Colonic mucosa (tissue), 4 donors: ENCODE data around the gene MCM3AP. TPM values are rescaled to one million over a fixed set of nuclear protein-coding genes. Genes with fewer than 3 reads are reported as not detected.
"Not testable (repeated sequence)": the region's sequence is repeated elsewhere in the genome, so short reads cannot be mapped to it uniquely, and the experiment has no call there.

Source experiments
- DNase-seq: peaks from one replicate; pipeline ENCODE4 v3.0.0-alpha.2; 2020
- H3K27ac ChIP-seq: fragments of 200-600 bp; one replicate; pipeline ENCODE4 v1.8.0; 2021
- H3K27me3 ChIP-seq: fragments of 200-600 bp; one replicate; pipeline ENCODE4 v1.8.0; 2021
- H3K36me3 ChIP-seq: fragments of 200-600 bp; one replicate; pipeline ENCODE4 v1.8.0; 2021
- H3K4me1 ChIP-seq: fragments of 200-600 bp; one replicate; pipeline ENCODE4 v1.8.0; 2021; ENCODE audit warnings: mild to moderate bottlenecking
- H3K4me3 ChIP-seq: fragments of 200-600 bp; one replicate; pipeline ENCODE4 v1.8.0; 2021
- H3K9ac ChIP-seq, 2 donors: one replicate each; pipeline ENCODE4 v1.7.0; 2013; ENCODE audit warnings: control low read depth in 2 of 2, low read depth in 2 of 2, low read length in 2 of 2
- H3K9me3 ChIP-seq: fragments of 200-600 bp; one replicate; pipeline ENCODE4 v1.8.0; 2021
- CTCF ChIP-seq: fragments of 200-600 bp; IDR thresholded peaks from one replicate; pipeline ENCODE4 v1.8.0; 2022; ENCODE audit warnings: antibody characterized with exemption, mild to moderate bottlenecking
- intact Hi-C: fragments of 100-400 bp; cut with DNase I; formaldehyde crosslinking; loops from one replicate; pipeline ENCODE4 v1.14.1; 2022
- total RNA-seq, 2 donors: library from RNA; stranded (reverse); fragmentation: NEBNext Ultra II Directional in 1 of 2; extraction: Animal tissue kit (Norgen Biotek cat#: 25700) in 1 of 2; gene quantifications; one replicate each; pipeline ENCODE4 v1.2.1, GENCODE V29; 2021
- donor health status: healthy.
- donor health status: DM: no; HTN: no; CAD: no.
- donor health status: DM: no; HTN: no; CAD: no.

The MCM3AP gene
- total RNA-seq, 2 donors from 2014 or later = 68.4 to 112 TPM

DNA sequence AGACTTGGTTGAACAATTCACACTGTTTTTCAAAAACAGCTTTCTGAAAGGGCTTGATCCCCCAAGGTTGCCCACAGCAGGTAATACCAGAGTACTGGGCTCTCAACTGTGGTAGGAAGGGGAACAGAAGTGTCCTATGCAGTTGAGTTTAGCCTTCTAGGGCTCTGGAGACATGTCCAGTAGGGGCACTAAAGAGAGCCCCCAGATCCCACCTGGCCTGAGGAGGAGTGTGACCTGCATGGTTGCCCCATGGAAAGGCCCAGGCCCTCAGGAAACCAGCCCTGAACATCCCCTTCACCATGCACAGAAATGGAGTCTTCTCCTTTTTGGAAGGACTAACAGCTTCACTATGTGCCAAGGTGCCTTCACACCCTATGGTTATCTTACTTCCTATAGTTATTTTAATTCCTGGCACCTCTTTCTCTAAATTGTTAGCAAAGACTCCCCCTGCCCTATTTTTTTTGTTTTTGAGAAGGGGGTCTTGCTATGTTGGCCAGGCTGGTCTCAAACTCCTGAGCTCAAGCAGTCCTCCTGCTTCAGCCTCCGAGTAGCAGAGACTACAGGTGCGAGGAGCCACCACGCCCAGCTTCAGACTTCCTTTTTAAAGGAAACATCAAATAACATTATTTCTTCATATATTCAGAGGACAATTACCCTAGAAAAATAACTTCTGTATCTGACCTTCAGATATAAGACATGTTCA lies 40.0 kb downstream of the MCM3AP start:
- no peak overlapping the region for H3K4me3 ChIP-seq
- no peaks in the 10 kb centered on the region for H3K4me1 ChIP-seq
- no peak for TF ChIP-seq CTCF
- H3K9ac ChIP-seq = no peak overlapping the region
- H3K27me3 ChIP-seq = no peaks in the 10 kb centered on the region
- no peak for DNase-seq
- intact Hi-C loops = no loop called here
- no peak overlapping the region for H3K27ac ChIP-seq
- no peaks in the 10 kb centered on the region for H3K9me3 ChIP-seq
- peaks cover 36% of the 10 kb centered on the region for H3K36me3 ChIP-seq

DNA sequence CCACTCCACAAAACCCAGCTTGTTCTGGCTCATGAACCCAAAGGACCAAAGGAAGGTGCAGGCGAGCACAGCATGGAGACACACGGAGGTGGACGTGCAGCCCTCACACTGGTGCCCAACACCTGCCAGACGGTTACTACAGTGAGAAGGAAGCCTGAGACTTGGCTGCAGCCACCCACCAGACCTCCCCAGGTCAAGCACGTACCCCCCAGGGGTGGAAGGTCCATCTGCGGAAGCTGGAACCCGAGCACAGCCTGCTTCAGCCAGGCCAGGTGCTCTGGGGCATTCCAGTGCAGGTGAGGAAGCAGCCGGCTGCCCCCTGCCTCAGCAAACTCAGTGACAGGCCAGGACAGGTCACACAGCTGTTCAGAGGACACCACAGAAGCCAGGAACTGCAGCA lies 40.8 kb downstream of the MCM3AP start:
- no peak for TF ChIP-seq CTCF
- H3K27ac ChIP-seq = no peak overlapping the region
- H3K4me1 ChIP-seq = no peaks in the 10 kb centered on the region
- no peak for DNase-seq
- H3K9me3 ChIP-seq = no peaks in the 10 kb centered on the region
- H3K36me3 ChIP-seq = peaks cover 39% of the 10 kb centered on the region
- intact Hi-C loops = no loop called here
- no peaks in the 10 kb centered on the region for H3K27me3 ChIP-seq
- no peak overlapping the region for H3K4me3 ChIP-seq
- H3K9ac ChIP-seq = no peak overlapping the region

- Histone ChIP-seq H3K36me3 (peaks cover 39% of the 10 kb centered on the region), H3K27me3 (no peaks in the 10 kb centered on the region), H3K4me3 (no peak overlapping the region), H3K27ac (no peak overlapping the region), H3K9me3 (no peaks in the 10 kb centered on the region), H3K9ac (no peak overlapping the region), H3K4me1 (no peaks in the 10 kb centered on the region)
- no peak for DNase-seq
- intact Hi-C loops = no loop called here
- TF ChIP-seq CTCF = no peak
Observed at GRCh38 chr21:46243960-46244361, 41.5 kb downstream of the MCM3AP start.

GRCh38 chr21:46243325-46243724 lies 42.1 kb downstream of the MCM3AP start:
- no peak overlapping the region for H3K4me3 ChIP-seq
- no peak for TF ChIP-seq CTCF
- H3K9me3 ChIP-seq = no peaks in the 10 kb centered on the region
- H3K36me3 ChIP-seq = peaks cover 39% of the 10 kb centered on the region
- DNase-seq = no peak
- intact Hi-C loops = no loop called here
- no peak overlapping the region for H3K9ac ChIP-seq
- no peaks in the 10 kb centered on the region for H3K27me3 ChIP-seq
- H3K27ac ChIP-seq = no peak overlapping the region
- no peaks in the 10 kb centered on the region for H3K4me1 ChIP-seq

DNA sequence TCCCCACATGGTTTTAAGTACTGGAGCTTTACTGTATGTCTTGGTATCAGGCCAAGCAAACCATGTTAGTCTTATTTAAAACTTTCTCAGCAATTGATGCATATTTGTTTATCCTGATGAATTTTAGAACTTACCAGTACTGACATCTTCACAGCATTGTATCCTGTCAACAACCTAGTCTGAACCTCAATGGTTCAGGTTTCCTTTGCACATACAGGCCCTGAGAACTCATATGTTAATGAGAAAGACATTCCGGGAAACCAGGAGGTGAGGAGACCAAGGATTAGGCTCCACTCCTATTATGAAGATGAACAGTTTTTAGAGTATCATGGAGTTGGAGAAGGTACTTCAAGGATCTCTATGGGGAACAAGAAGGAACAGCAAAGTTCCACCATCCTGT lies 43.8 kb downstream of the MCM3AP start:
- H3K27me3 ChIP-seq = not testable (repeated sequence)

DNA sequence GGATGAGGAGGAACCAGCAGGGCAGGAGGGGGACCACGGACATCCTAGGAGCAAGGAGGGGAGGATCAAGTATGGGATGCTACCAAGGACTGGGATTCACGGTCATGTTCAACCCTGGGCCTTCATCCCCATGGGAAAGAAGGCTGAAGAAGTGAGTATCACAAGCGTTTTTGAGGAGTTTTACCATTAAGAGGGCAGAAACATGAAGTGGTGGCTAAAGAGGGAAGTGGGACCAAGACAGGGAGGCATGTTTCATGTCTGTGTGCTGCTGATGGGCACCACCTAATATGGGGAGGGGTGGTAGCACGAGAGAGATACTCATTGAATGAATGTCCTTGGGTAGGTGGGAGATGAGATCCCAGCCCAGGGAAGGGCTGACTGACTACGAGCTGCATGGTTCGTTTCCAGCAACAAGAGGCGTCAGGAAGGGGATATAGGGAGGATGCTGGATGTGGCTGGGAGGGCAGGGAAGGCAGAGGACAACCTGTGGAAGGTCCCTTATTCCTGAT lies 45.5 kb downstream of the MCM3AP start:
- Histone ChIP-seq H3K9me3 (no peaks in the 10 kb centered on the region), H3K9ac (no peak overlapping the region), H3K4me1 (no peaks in the 10 kb centered on the region), H3K27ac (no peak overlapping the region), H3K27me3 (no peaks in the 10 kb centered on the region), H3K4me3 (no peak overlapping the region), H3K36me3 (peaks cover 32% of the 10 kb centered on the region)
- intact Hi-C loops = no loop called here
- DNase-seq = no peak
- TF ChIP-seq CTCF = no peak

More for the DNA sequence above, 43.8 kb downstream of the MCM3AP start:
- H3K9ac ChIP-seq, intact Hi-C loops, DNase-seq, H3K4me3 ChIP-seq, H3K27ac ChIP-seq, H3K4me1 ChIP-seq, H3K9me3 ChIP-seq: not testable (repeated sequence)
- H3K36me3 ChIP-seq = peaks cover 39% of the 10 kb centered on the region
